HG03520 (cell line): ENCODE data around the gene EAF1.
"Not testable (repeated sequence)": the region's sequence is repeated elsewhere in the genome, so short reads cannot be mapped to it uniquely, and the experiment has no call there.

Source experiments
- ATAC-seq: cut with Tn5 transposase; IDR thresholded peaks from one replicate; pipeline ENCODE4 v1.9.1; 2021; ENCODE audit warnings: mild to moderate bottlenecking, moderate library complexity; ENCODE audit not compliant: unreplicated experiment

Gene EAF1

GRCh38 chr3:15477951-15478639 is 50.7 kb downstream of the EAF1 start:
- ATAC-seq: no peak

- ATAC-seq: no peak
Measured at GRCh38 chr3:15478640-15478979, 51.2 kb downstream of the EAF1 start.

GRCh38 chr3:15479400-15480224 is 52.2 kb downstream of the EAF1 start:
- no peak for ATAC-seq

- not testable (repeated sequence) for ATAC-seq
Measured at GRCh38 chr3:15484551-15484950, 57.2 kb downstream of the EAF1 start.

- no peak for ATAC-seq
Measured at GRCh38 chr3:15486020-15486419, 58.6 kb downstream of the EAF1 start.

- ATAC-seq: no peak
Measured at GRCh38 chr3:15486979-15487378, 59.6 kb downstream of the EAF1 start.

GRCh38 chr3:15488002-15488401 is 60.6 kb downstream of the EAF1 start:
- no peak for ATAC-seq

- no peak for ATAC-seq
Measured at GRCh38 chr3:15490158-15490557, 62.8 kb downstream of the EAF1 start.

GRCh38 chr3:15491143-15491542 is 63.7 kb downstream of the EAF1 start:
- ATAC-seq: no peak
